AG09309 (cell line): Measurements from ENCODE around the gene PDZK1.
"Not testable (repeated sequence)": the region's sequence is repeated elsewhere in the genome, so short reads cannot be mapped to it uniquely, and the experiment has no call there.

ENCODE experiments used
- DNase-seq: peaks from one replicate; pipeline ENCODE4 v3.0.0-alpha.2; 2010; ENCODE audit warnings: low read depth
- H3K4me3 ChIP-seq: 2 replicates; pipeline ENCODE4 v1.5.1; 2011; ENCODE audit warnings: mild to moderate bottlenecking, low read depth, low read length, moderate library complexity; ENCODE audit not compliant: control insufficient read depth
- CTCF ChIP-seq: IDR thresholded peaks from 2 replicates; pipeline ENCODE4 v1.5.1; 2011; ENCODE audit warnings: mild to moderate bottlenecking, low read depth, low read length, inconsistent platforms; ENCODE audit not compliant: insufficient read depth, control insufficient read depth; ENCODE audit errors: missing control alignments

Gene PDZK1

GRCh38 chr1:145719230-145720079, 12.3 kb upstream of the PDZK1 start, which contains the start of gene CD160:
Gene CD160, plus strand, starts transcription at chr1:145719499. Its CDS starts 8,829 bp downstream, at chr1:145728328.
- TF ChIP-seq CTCF: no peak
- DNase-seq: no peak

GRCh38 chr1:145718465-145718864, 11.3 kb upstream of the PDZK1 start:
- not testable (repeated sequence) for H3K4me3 ChIP-seq, DNase-seq

More at GRCh38 chr1:145719230-145720079, 12.3 kb upstream of the PDZK1 start, which contains the start of gene CD160:
- no peak within 1 kb of the TSS for H3K4me3 ChIP-seq

- DNase-seq: no peak
- H3K4me3 ChIP-seq: no peak overlapping the region
- TF ChIP-seq CTCF: no peak
Observed at GRCh38 chr1:145717833-145718232, 10.7 kb upstream of the PDZK1 start.

- no peak overlapping the region for H3K4me3 ChIP-seq
- no peak for DNase-seq
- TF ChIP-seq CTCF: no peak
Observed at GRCh38 chr1:145716641-145717345, 9.6 kb upstream of the PDZK1 start.

- no peak for TF ChIP-seq CTCF
- no peak for DNase-seq
- no peak overlapping the region for H3K4me3 ChIP-seq
Observed at GRCh38 chr1:145714524-145715111, 7.5 kb upstream of the PDZK1 start.

- no peak for TF ChIP-seq CTCF
- no peak overlapping the region for H3K4me3 ChIP-seq
- no peak for DNase-seq
Observed at GRCh38 chr1:145711213-145711651, 4.1 kb upstream of the PDZK1 start.

- DNase-seq: no peak
- TF ChIP-seq CTCF: no peak
- no peak overlapping the region for H3K4me3 ChIP-seq
Observed at GRCh38 chr1:145710291-145711027, 3.3 kb upstream of the PDZK1 start.
